T-cell (primary cell): ENCODE measurements around the gene TM9SF3. TPM values are rescaled to one million over a fixed set of nuclear protein-coding genes. Genes with fewer than 3 reads are reported as not detected.
A peak's percentile ranks its signal among the peaks of the same experiment; 100 is the strongest.

ENCODE experiments used
- ATAC-seq, 4 experiments: fragments of 200-7000 bp in 3 of 4; fragments of 150-1000 bp in 1 of 4; cut with Tn5 transposase; replicated peaks in 1 of 4; 1 replicate in 3 of 4; 2 replicates in 1 of 4; pipeline ENCODE4 v1.10.0; 2021; ENCODE audit warnings: moderate library complexity in 3 of 4, mild to moderate bottlenecking in 2 of 4, moderate number of reproducible peaks in 1 of 4
- CTCF ChIA-PET, 2 donors: fragments of 300-600 bp; sonication (Branson Sonifier 250); formaldehyde crosslinking; loops; one replicate each; lab custom pipeline; 2022; ENCODE audit warnings: antibody characterized with exemption in 2 of 2; lab: Charles Lee
- POLR2A ChIA-PET, 2 donors: fragments of 300-600 bp; sonication (Branson Sonifier 250); formaldehyde crosslinking; loops; one replicate each; lab custom pipeline; 2022; ENCODE audit warnings: antibody characterized with exemption in 2 of 2; lab: Charles Lee
- DNase-seq, 35 experiments: peaks; one replicate each; pipeline versions ENCODE4 v3.0.0 to v3.0.0-alpha.2; 2013 to 2023
- H3K27ac ChIP-seq: one replicate; pipeline ENCODE4 v1.5.1; 2013; ENCODE audit warnings: low read length
- H3K27me3 ChIP-seq, 2 experiments: replicated peaks in 1 of 2; 1 replicate in 1 of 2; 2 replicates in 1 of 2; pipeline versions ENCODE4 v1.6.1 to v1.7.0; 2013; ENCODE audit warnings: low read length in 1 of 2, mixed read lengths in 1 of 2; ENCODE audit not compliant: control insufficient read depth in 2 of 2, insufficient read depth in 2 of 2; ENCODE audit errors: extremely low read depth in 1 of 2
- H3K36me3 ChIP-seq, 2 donors: 1 replicate in 1 of 2; 2 replicates in 1 of 2; pipeline versions ENCODE4 v1.6.1 to v1.7.0; 2013; ENCODE audit warnings: low read length in 1 of 2; ENCODE audit not compliant: control insufficient read depth in 2 of 2, insufficient read depth in 1 of 2; ENCODE audit errors: extremely low read depth in 1 of 2
- H3K4me1 ChIP-seq, 2 experiments: 1 replicate in 1 of 2; 2 replicates in 1 of 2; pipeline versions ENCODE4 v1.6.1 to v1.7.0; 2013; ENCODE audit warnings: low read length in 2 of 2, mixed read lengths in 1 of 2; ENCODE audit not compliant: insufficient read depth in 2 of 2, control insufficient read depth in 1 of 2; ENCODE audit errors: extremely low read depth in 1 of 2
- H3K4me3 ChIP-seq, 2 donors: 1 replicate in 1 of 2; 2 replicates in 1 of 2; pipeline versions ENCODE4 v1.5.1 to v1.7.0; 2013; ENCODE audit warnings: mild to moderate bottlenecking in 2 of 2, low read length in 1 of 2, moderate library complexity in 1 of 2; ENCODE audit not compliant: control insufficient read depth in 1 of 2; ENCODE audit errors: extremely low read depth in 1 of 2
- H3K9me3 ChIP-seq: 2 replicates; pipeline ENCODE4 v1.7.0; 2013
- H3K27ac Mint-ChIP-seq, 2 donors: one replicate each; pipeline ENCODE4 v1.8.0; 2020 to 2021; ENCODE audit warnings: mild to moderate bottlenecking in 2 of 2, mixed read lengths in 2 of 2
- H3K27me3 Mint-ChIP-seq, 2 donors: one replicate each; pipeline ENCODE4 v1.8.0; 2021 to 2022; ENCODE audit warnings: mixed read lengths in 2 of 2
- H3K36me3 Mint-ChIP-seq: one replicate; pipeline ENCODE4 v1.8.0; 2021; ENCODE audit warnings: mixed read lengths
- H3K4me1 Mint-ChIP-seq, 3 donors: one replicate each; pipeline ENCODE4 v1.8.0; 2020 to 2022; ENCODE audit warnings: mixed read lengths in 3 of 3, mild to moderate bottlenecking in 1 of 3
- H3K4me3 Mint-ChIP-seq, 3 donors: one replicate each; pipeline ENCODE4 v1.8.0; 2020 to 2022; ENCODE audit warnings: mild to moderate bottlenecking in 3 of 3, mixed read lengths in 3 of 3, moderate library complexity in 3 of 3
- H3K9me3 Mint-ChIP-seq, 3 donors: one replicate each; pipeline ENCODE4 v1.8.0; 2020 to 2022; ENCODE audit warnings: mixed read lengths in 3 of 3
- WGBS: methylation state at CpG from one replicate; pipeline ENCODE4 v1.1.5; 2013; ENCODE audit warnings: missing lambda C conversion rate; ENCODE audit not compliant: insufficient coverage; 5-methylcytosine and 5-hydroxymethylcytosine counted together
- total RNA-seq, 35 experiments: library from RNA in 6 of 35; stranded (reverse) in 6 of 35; fragments of 120-200 nt in 1 of 35; gene quantifications; one replicate each; pipeline versions ENCODE4 v1.2.1 to v1.2.4 and lab custom pipeline; 2013 to 2026

TM9SF3 gene
- total RNA-seq, 5 donors from 2014 or later (not counting 1 experiment from before 2014, with no cell fraction given): 72.1 to 95.7 (median 80.5) TPM

GRCh38 chr10:96584474-96584873, 2.3 kb downstream of the TM9SF3 start:
- H3K27ac Mint-ChIP-seq: no peak overlapping the region
- peaks cover 30 to 39% of the 10 kb centered on the region in 2 experiments for H3K4me1 ChIP-seq
- ATAC-seq (no peak), DNase-seq (no peak)
- H3K9me3 ChIP-seq: no peaks in the 10 kb centered on the region
- peaks cover 55 to 63% (median 60%) of the 10 kb centered on the region in 3 donors for H3K4me1 Mint-ChIP-seq
- CTCF ChIA-PET: no interaction called here
- H3K4me3 ChIP-seq: no peak overlapping the region
- H3K36me3 ChIP-seq: no peaks in the 10 kb centered on the region
- H3K4me3 Mint-ChIP-seq: peak overlapping the region; percentile 34 to 60 (median 52)
- peaks cover 3% of the 10 kb centered on the region for H3K36me3 Mint-ChIP-seq
- no peak overlapping the region for H3K27ac ChIP-seq
- POLR2A ChIA-PET: interaction anchor here in 1 of 2 donors (1.1 kb wide), 1 partner anchor 11 kb away, joined by 9 read pairs; no protein-coding TSS in a partner anchor
- no peaks in the 10 kb centered on the region for H3K27me3 Mint-ChIP-seq
- no peaks in the 10 kb centered on the region for H3K27me3 ChIP-seq
- no CpG with 5 or more reads among the region's 9 CpGs for whole genome bisulfite sequencing
- H3K9me3 Mint-ChIP-seq: no peaks in the 10 kb centered on the region

- no CpG with 5 or more reads among the region's 1 CpG for WGBS
- Histone ChIP-seq H3K36me3 (no peaks in the 10 kb centered on the region), H3K27me3 (no peaks in the 10 kb centered on the region), H3K4me1 (peaks cover 30 to 40% of the 10 kb centered on the region in 2 experiments), H3K27ac (no peak overlapping the region), H3K4me3 (no peak overlapping the region), H3K9me3 (no peaks in the 10 kb centered on the region)
- Mint-ChIP-seq H3K9me3 (no peaks in the 10 kb centered on the region), H3K4me3 (peak overlapping the region in 2 of 3 donors; percentile 52 to 60), H3K36me3 (peaks cover 3% of the 10 kb centered on the region), H3K27me3 (no peaks in the 10 kb centered on the region), H3K27ac (no peak overlapping the region), H3K4me1 (peaks cover 57 to 66% (median 63%) of the 10 kb centered on the region in 3 donors)
- ATAC-seq: no peak
- ChIA-PET POLR2A (no interaction called here), CTCF (no interaction called here)
- no peak for DNase-seq
Measured at GRCh38 chr10:96584035-96584434, 2.8 kb downstream of the TM9SF3 start.

GRCh38 chr10:96579133-96579532, 7.7 kb downstream of the TM9SF3 start:
- no peaks in the 10 kb centered on the region for H3K27me3 Mint-ChIP-seq
- H3K4me1 ChIP-seq: peaks cover 14 to 18% of the 10 kb centered on the region in 2 experiments
- H3K9me3 ChIP-seq: no peaks in the 10 kb centered on the region
- no peaks in the 10 kb centered on the region for H3K27me3 ChIP-seq
- ATAC-seq: no peak
- H3K9me3 Mint-ChIP-seq: no peaks in the 10 kb centered on the region
- no peak for DNase-seq
- H3K27ac ChIP-seq: no peak overlapping the region
- ChIA-PET POLR2A (interaction anchor here in 1 of 2 donors (0.5 kb wide), 1 partner anchor 29 kb away, joined by 3 read pairs; no protein-coding TSS in a partner anchor), CTCF (no interaction called here)
- H3K4me3 ChIP-seq: no peak overlapping the region
- peak overlapping the region in 1 of 3 donors; percentile 18 for H3K4me3 Mint-ChIP-seq
- H3K36me3 ChIP-seq: peaks cover 0 to 16% of the 10 kb centered on the region in 2 donors
- peaks cover 82 to 90% (median 87%) of the 10 kb centered on the region in 3 donors for H3K4me1 Mint-ChIP-seq
- peaks cover 24% of the 10 kb centered on the region for H3K36me3 Mint-ChIP-seq
- no peak overlapping the region for H3K27ac Mint-ChIP-seq
- WGBS: no CpG with 5 or more reads among the region's 2 CpGs

DNA sequence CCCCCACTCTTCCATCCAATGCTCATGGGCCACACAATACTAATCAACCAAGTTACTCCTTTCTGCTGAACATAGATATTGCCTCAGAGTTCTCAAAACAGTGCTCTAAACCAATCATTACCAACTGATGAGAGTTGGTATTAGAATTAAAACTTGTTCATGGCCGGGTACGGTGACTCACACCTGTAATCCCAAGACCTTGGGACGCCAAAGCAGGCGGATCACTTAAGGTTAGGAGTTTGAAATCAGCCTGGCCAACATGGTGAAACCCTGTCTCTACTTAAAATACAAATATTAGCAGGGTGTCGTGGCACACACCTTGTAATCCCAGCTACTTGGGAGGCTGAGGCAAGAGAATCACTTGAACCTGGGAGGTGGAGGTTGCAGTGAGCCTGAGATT, 8.2 kb downstream of the TM9SF3 start:
- peaks cover 82 to 90% (median 87%) of the 10 kb centered on the region in 3 donors for H3K4me1 Mint-ChIP-seq
- H3K4me3 Mint-ChIP-seq: peak overlapping the region in 1 of 3 donors; percentile 18
- no peak overlapping the region for H3K27ac Mint-ChIP-seq
- Histone ChIP-seq H3K4me3 (no peak overlapping the region), H3K36me3 (peaks cover 0 to 16% of the 10 kb centered on the region in 2 donors), H3K9me3 (no peaks in the 10 kb centered on the region), H3K4me1 (peaks cover 11 to 17% of the 10 kb centered on the region in 2 experiments), H3K27ac (no peak overlapping the region), H3K27me3 (no peaks in the 10 kb centered on the region)
- DNase-seq: no peak
- POLR2A ChIA-PET: no interaction called here
- ATAC-seq: no peak
- no peaks in the 10 kb centered on the region for H3K9me3 Mint-ChIP-seq
- whole genome bisulfite sequencing: no CpG with 5 or more reads among the region's 5 CpGs
- H3K27me3 Mint-ChIP-seq: no peaks in the 10 kb centered on the region
- CTCF ChIA-PET: no interaction called here
- H3K36me3 Mint-ChIP-seq: peaks cover 29% of the 10 kb centered on the region

GRCh38 chr10:96578022-96578421, 8.8 kb downstream of the TM9SF3 start:
- POLR2A ChIA-PET: no interaction called here
- Histone ChIP-seq H3K27ac (no peak overlapping the region), H3K4me3 (no peak overlapping the region), H3K4me1 (peaks cover 9 to 12% of the 10 kb centered on the region in 2 experiments), H3K27me3 (no peaks in the 10 kb centered on the region), H3K36me3 (peaks cover 0 to 19% of the 10 kb centered on the region in 2 donors), H3K9me3 (no peaks in the 10 kb centered on the region)
- Mint-ChIP-seq H3K4me3 (no peak overlapping the region), H3K4me1 (peaks cover 82 to 90% (median 87%) of the 10 kb centered on the region in 3 donors), H3K27me3 (no peaks in the 10 kb centered on the region), H3K36me3 (peaks cover 35% of the 10 kb centered on the region), H3K27ac (no peak overlapping the region), H3K9me3 (no peaks in the 10 kb centered on the region)
- DNase-seq (no peak), ATAC-seq (no peak)
- CTCF ChIA-PET: no interaction called here
- WGBS: 100% methylated on average over 1 of the region's 4 CpGs

GRCh38 chr10:96577069-96577468, 9.7 kb downstream of the TM9SF3 start:
- ChIA-PET POLR2A (interaction anchor here (0.7 to 0.8 kb wide), 3 partner anchors 24 to 44 kb away, joined by 4 to 11 read pairs (median 6); no protein-coding TSS in a partner anchor), CTCF (interaction anchor here (0.7 kb wide), 4 partner anchors 9 to 560 kb away, joined by 3 to 7 read pairs (median 3); no protein-coding TSS in a partner anchor)
- peaks cover 0 to 19% of the 10 kb centered on the region in 2 donors for H3K36me3 ChIP-seq
- peaks cover 7 to 8% of the 10 kb centered on the region in 2 experiments for H3K4me1 ChIP-seq
- Mint-ChIP-seq H3K27ac (no peak overlapping the region), H3K36me3 (peaks cover 39% of the 10 kb centered on the region), H3K9me3 (no peaks in the 10 kb centered on the region), H3K4me1 (peaks cover 78 to 90% (median 83%) of the 10 kb centered on the region in 3 donors), H3K27me3 (no peaks in the 10 kb centered on the region), H3K4me3 (no peak overlapping the region)
- ATAC-seq (no peak), DNase-seq (no peak)
- no peaks in the 10 kb centered on the region for H3K27me3 ChIP-seq
- WGBS: no CpG with 5 or more reads among the region's 1 CpG
- no peaks in the 10 kb centered on the region for H3K9me3 ChIP-seq
- no peak overlapping the region for H3K27ac ChIP-seq
- H3K4me3 ChIP-seq: no peak overlapping the region
